Measurements from ENCODE around the gene KCTD14.
"Not testable (repeated sequence)": the region's sequence is repeated elsewhere in the genome, so short reads cannot be mapped to it uniquely, and the experiment has no call there.

The KCTD14 gene

DNA sequence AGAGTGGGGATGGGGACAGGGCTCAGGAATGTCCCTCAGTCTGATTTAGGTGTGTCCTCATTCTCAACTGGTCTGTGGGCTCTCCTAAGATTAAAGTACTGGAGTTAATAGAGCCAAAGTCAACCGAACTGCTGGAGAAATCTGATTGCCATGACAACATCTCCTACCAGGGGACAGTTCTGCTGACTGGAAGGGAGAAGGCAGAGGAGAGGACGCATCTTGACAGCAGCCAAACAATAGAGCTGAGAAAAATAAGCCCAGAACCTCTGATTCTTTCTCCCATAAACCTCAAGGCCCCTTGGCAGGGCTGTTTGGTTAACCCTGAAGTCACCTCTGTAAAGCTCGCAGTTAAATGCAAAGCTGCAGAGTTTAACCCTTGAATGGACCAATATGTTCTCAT lies 2.8 kb downstream of the KCTD14 start:
- no peak for DNase-seq

GRCh38 chr11:78019808-78020207 lies 3.3 kb downstream of the KCTD14 start:
- no peak for DNase-seq

GRCh38 chr11:78015878-78016277 lies 7.2 kb downstream of the KCTD14 start:
- DNase-seq, result no peak

- DNase-seq, result not testable (repeated sequence)
These were observed 8.0 kb downstream of the KCTD14 start for GRCh38 chr11:78014937-78015520.

DNA sequence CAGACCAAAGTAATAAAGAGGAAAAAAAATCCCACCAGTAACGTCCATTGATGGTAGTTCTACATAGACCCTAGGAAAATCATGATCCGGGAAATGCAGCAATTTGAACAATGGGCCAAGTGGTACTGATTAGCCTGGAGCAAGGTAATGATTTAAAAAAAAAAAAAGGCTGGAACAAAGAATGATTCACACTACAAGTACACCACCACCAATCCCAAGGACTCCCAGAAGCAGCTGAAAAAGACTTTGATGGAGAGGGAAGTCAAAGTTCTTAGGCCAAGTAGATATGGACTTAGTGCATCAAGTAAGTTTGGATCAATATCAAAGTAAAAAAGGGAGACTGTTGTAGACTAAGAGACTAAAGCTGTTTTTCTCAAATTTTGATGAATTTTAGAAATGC lies 11.8 kb downstream of the KCTD14 start:
- no peak for DNase-seq

GRCh38 chr11:78010755-78011154 lies 12.3 kb downstream of the KCTD14 start:
- no peak for DNase-seq

DNA sequence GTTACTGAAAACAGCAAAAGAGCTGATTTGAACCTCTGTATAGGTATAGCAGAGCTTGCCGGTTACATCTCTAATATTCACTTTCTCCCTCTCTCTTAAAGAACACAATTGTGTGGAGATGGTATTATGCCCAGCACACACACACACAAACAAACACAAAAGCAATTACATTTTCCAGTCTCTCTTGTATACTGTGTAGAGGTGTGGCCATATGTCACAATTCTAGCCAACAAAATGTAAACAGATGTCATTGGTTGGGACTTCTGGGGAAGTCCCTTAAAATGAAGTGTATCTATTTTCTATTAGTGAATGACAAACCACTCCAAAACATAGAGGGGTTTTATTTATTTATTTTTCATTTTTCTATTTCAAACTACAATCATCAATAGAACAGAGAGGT lies 12.8 kb downstream of the KCTD14 start:
- no peak for DNase-seq

- no peak for DNase-seq
These were observed 14.0 kb downstream of the KCTD14 start for GRCh38 chr11:78009062-78009461.

DNA sequence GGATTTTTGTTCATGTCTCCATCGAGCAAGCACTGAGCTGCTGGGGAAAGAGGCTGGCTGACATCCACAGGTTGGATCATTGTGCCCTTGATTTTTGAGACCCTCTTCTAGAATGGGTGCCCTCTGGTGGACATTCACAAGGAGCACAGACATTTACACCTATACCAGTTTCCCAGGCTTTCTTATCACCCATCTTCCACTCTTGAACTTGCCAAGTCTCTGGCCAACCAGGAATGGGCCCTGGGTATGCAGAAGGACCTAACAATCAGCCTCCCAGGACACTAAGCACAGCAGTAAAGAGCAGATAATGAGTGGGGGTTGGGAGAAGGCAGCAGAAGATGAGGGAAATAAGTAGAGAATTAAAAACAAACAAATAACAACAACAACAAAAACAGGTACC lies 22.9 kb downstream of the KCTD14 start:
- DNase-seq, result peak; percentile 69

DNA sequence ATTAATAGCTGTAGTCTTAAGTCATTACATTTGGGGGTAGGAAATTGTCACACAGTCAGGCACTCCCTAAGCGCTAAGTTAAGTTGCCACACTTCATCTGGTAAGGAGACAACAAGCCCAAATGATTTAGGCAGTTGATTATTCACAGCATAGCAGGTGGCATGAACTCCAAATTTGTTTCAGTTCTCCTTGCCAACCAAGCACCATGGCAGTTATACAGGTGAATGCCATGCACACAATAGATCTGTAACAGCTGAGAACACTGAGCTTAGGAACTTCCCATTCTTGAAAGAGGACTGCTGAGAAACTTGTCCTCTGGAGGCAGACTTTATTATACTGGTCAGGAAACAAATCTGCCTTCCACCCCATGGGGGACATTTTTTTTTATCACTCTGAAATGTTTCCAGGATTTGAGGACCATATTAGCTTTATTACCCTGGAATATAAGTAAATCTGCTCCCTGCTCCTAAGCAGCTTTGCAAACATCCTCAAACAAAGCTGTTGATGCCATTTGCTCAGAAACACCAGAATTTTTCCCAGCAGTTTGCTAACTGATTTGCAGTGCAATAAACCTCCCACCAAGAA lies 23.5 kb downstream of the KCTD14 start:
- DNase-seq, result no peak

DNA sequence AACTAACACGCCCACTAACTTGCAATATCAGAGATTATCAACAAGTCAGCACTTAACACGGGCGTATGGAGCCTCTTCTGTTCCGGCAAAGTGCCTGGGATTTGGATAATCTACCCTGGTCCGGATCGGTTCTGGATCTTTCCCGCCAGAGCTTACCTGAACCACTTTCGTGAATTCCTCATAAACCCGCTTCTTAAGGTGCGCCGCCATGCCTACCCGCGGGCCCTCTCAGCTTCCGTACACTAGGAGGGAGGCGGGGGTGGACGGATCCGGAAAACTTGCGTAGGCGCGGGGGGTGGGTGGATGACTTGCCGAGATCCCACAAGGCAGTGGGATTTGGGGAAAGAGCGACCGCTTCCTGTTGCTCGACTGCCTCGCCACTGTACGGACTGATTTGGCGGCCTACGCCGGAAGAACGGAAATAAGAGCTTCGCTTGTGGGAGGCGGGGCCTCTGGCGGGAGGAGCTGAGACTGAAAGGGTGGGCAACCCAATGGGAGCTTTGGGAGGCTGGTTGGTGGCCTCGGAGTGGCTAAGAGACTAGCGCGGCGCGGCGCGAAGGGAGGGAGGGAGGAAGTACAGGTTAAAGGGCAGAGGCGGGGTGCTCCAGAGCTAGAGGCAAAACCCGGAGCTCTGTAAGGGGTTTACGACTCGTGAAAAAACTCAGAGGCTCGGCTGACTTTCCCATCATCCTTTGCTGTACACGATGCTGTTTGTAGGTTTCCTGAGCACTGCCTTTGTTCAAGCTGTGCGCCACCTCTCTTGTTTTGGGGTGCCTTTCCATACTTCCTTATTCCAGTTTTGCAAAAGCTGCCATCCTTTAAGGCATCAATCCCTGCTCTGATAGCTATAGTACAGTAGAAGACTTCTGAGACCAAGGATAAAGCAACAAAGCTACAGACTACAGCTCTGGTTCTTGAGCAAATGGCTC lies 28.4 kb downstream of the KCTD14 start, which contains the start of gene INTS4:
INTS4 (minus strand) TSS at position 235 of the 929 bp plus-strand sequence; CDS start at position 210, 25 bp downstream.
- peak; percentile 100 for DNase-seq

DNA sequence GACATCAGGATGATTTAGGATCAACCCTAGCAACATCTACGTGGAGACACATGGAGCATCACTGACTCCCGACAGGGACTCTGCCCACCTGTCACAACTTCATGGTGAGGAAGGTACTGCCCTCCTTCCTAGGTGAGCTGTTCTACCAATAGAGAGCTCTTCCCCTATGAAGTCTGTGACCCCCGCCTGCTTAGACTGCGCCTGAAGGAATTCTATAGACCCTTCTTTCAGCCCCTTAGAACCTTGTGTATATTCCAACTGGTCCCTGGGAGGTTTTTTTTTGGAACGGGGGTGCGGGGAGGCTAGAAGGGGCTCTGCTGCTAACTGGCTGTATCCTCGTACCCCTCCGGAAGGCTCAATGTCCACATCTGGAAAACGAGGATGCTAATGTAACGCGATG lies 29.2 kb downstream of the KCTD14 start:
- DNase-seq, result no peak

DNA sequence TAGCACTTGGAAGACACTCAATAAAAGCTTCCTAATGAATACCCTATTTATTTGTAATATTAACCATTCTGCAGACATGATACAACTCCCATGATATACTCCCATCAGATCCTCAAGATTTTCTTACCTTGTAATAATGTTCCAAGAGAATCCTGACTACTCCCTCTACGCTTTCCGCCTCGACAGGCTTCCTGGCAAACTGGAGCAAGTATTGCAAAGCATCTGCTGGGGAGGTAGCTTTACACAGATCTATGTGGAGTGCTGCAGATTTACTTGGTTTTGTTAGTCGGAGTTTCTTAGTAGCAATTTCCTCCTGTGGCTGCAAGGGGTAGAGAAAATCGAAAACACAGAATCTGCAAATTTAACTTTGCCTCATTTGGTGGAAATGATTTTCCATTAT lies 32.1 kb downstream of the KCTD14 start:
- no peak for DNase-seq

GRCh38 chr11:77986456-77986855 lies 36.6 kb downstream of the KCTD14 start:
- not testable (repeated sequence) for DNase-seq

DNA sequence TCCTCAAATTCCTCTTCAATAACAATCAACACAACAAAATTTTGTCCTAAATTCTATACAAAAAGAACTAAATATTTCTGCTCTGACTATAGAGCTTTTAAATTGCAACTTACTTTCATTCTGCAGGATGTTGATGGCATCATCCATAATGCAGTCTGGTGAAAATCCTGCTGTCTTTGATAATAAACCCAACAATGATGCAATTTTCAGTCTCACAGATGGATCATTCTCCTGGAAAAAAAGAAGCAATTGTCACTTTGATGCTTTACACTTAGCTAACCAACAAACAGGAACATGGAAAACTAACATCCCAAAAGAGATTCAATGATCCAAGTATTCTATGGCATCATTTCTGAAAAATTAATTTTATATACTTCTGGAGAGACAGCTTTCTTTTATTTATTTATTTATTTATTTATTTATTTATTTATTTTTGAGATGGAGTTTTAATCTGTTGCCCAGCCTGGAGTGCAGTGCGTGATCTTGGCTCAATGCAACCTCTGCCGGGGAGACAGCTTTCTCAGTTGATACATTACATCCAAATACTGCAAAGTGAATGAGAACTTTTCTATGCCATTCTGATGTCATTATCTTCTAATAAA lies 41.6 kb downstream of the KCTD14 start:
- DNase-seq, result no peak

GRCh38 chr11:77968337-77968736 lies 54.7 kb downstream of the KCTD14 start:
- DNase-seq, result no peak

DNA sequence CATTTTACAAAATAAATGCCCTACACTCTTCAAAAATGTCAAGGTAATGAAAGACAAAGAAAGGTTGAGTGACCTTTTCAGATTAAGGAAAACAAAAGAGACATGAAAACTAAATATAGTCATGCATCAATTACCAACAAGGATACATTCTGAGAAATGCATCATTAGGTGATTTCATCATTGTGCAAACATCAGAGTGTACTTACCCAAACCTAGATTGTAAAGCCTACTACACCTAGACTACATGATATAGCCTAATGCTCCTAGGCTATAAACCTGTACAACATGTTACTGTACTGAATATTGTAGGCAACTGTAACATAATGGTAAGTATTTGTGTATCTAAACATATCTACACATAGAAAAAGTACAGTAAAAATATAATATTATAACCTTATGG lies 55.3 kb downstream of the KCTD14 start:
- DNase-seq, result no peak

GRCh38 chr11:77967121-77967520 lies 56.0 kb downstream of the KCTD14 start:
- DNase-seq, result no peak

DNA sequence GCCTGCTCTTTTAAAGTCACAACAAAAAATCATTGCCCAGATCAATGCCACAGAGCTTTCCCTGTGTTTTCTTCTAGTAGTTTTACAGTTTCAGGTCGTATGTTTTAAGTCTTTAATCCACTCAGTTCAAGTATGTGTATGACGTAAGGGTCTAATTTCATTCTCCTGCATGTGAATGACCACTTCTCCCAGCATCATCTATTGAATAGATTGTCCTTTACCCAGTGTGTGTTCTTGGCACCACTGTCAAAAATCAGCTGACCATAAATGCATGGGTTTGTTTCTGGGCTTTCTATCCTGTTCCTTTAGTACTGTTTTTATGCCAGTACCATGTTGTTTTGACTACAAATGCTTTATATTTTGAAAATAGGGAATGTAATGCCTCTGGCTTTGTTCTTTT lies 56.7 kb downstream of the KCTD14 start:
- DNase-seq, result no peak

Data from fibroblast of skin of back (primary cell).